H9 (cell line): ENCODE measurements around the gene STK38. TPM values are rescaled to one million over a fixed set of nuclear protein-coding genes. Genes with fewer than 3 reads are reported as not detected.

ENCODE experiments used
- DNase-seq: peaks from one replicate; pipeline ENCODE4 v3.0.0-alpha.2; 2017
- H2AFZ ChIP-seq: one replicate; pipeline ENCODE4 v1.6.1; 2013; ENCODE audit warnings: mild to moderate bottlenecking, low read length, control low read depth, moderate library complexity
- H2AK5ac ChIP-seq: 2 replicates; pipeline ENCODE4 v1.6.1; 2013; ENCODE audit warnings: low read length, control low read depth, mixed read lengths; ENCODE audit not compliant: insufficient read length
- H2BK120ac ChIP-seq: one replicate; pipeline ENCODE4 v1.6.1; 2013; ENCODE audit warnings: low read depth, mild to moderate bottlenecking, low read length, control low read depth, inconsistent platforms; ENCODE audit not compliant: poor library complexity, severe bottlenecking
- H2BK12ac ChIP-seq: 2 replicates; pipeline ENCODE4 v1.6.1; 2013; ENCODE audit warnings: low read length, control low read depth, mixed read lengths, low read depth; ENCODE audit not compliant: insufficient read length
- H2BK15ac ChIP-seq: 2 replicates; pipeline ENCODE4 v1.6.1; 2013; ENCODE audit warnings: low read depth, low read length, control low read depth
- H2BK20ac ChIP-seq: one replicate; pipeline ENCODE4 v1.6.1; 2013; ENCODE audit warnings: low read depth, mild to moderate bottlenecking, low read length, control low read depth, inconsistent platforms; ENCODE audit not compliant: poor library complexity, severe bottlenecking
- H2BK5ac ChIP-seq: 2 replicates; pipeline ENCODE4 v1.6.1; 2013; ENCODE audit warnings: low read length, control low read depth, mixed read lengths; ENCODE audit not compliant: insufficient read length
- H3K14ac ChIP-seq: 2 replicates; pipeline ENCODE4 v1.6.1; 2013; ENCODE audit warnings: low read length, control low read depth; ENCODE audit not compliant: insufficient read depth
- H3K18ac ChIP-seq: 2 replicates; pipeline ENCODE4 v1.6.1; 2013; ENCODE audit warnings: low read depth, mild to moderate bottlenecking, mixed read lengths, low read length, control low read depth; ENCODE audit not compliant: insufficient read length
- H3K23ac ChIP-seq: 2 replicates; pipeline ENCODE4 v1.6.1; 2013; ENCODE audit warnings: low read length, control low read depth, mixed read lengths, low read depth; ENCODE audit not compliant: insufficient read length
- H3K23me2 ChIP-seq: 2 replicates; pipeline ENCODE4 v1.6.1; 2013; ENCODE audit warnings: low read depth, mild to moderate bottlenecking, mixed read lengths, low read length, control low read depth; ENCODE audit not compliant: insufficient read length, poor library complexity, severe bottlenecking
- H3K27ac ChIP-seq: 2 replicates; pipeline ENCODE4 v1.5.1; 2013; ENCODE audit warnings: low read length, control low read depth, mixed read lengths, low read depth; ENCODE audit not compliant: insufficient read length
- H3K27me3 ChIP-seq: 2 replicates; pipeline ENCODE4 v1.6.1; 2013; ENCODE audit warnings: low read length, control low read depth, inconsistent platforms; ENCODE audit not compliant: insufficient read depth
- H3K4ac ChIP-seq: 2 replicates; pipeline ENCODE4 v1.6.1; 2013; ENCODE audit warnings: low read depth, mild to moderate bottlenecking, control low read depth, inconsistent platforms, low read length, moderate library complexity
- H3K4me1 ChIP-seq: 2 replicates; pipeline ENCODE4 v1.6.1; 2013; ENCODE audit warnings: low read length, control low read depth, inconsistent platforms; ENCODE audit not compliant: insufficient read depth
- H3K4me2 ChIP-seq: 2 replicates; pipeline ENCODE4 v1.6.1; 2013; ENCODE audit warnings: low read length, control low read depth, mixed read lengths; ENCODE audit not compliant: insufficient read length, insufficient read depth
- H3K56ac ChIP-seq: 2 replicates; pipeline ENCODE4 v1.6.1; 2013; ENCODE audit warnings: low read depth, mild to moderate bottlenecking, mixed read lengths, low read length, control low read depth; ENCODE audit not compliant: insufficient read length
- H3K79me1 ChIP-seq: 2 replicates; pipeline ENCODE4 v1.6.1; 2013; ENCODE audit warnings: low read depth, mild to moderate bottlenecking, moderate library complexity, low read length, control low read depth, inconsistent platforms; ENCODE audit not compliant: insufficient read depth, poor library complexity, severe bottlenecking
- H3K79me2 ChIP-seq: 2 replicates; pipeline ENCODE4 v1.6.1; 2013; ENCODE audit warnings: low read length, control low read depth, inconsistent platforms; ENCODE audit not compliant: insufficient read depth
- H3K9ac ChIP-seq: 2 replicates; pipeline ENCODE4 v1.6.1; 2013; ENCODE audit warnings: low read length, control low read depth, mixed read lengths; ENCODE audit not compliant: insufficient read length; ENCODE audit errors: extremely low read depth
- H3K9me3 ChIP-seq: one replicate; pipeline ENCODE4 v1.6.1; 2013; ENCODE audit warnings: low read depth, low read length, inconsistent platforms; ENCODE audit not compliant: control insufficient read depth
- H3T11ph ChIP-seq: one replicate; pipeline ENCODE4 v1.6.1; 2013; ENCODE audit warnings: mild to moderate bottlenecking, low read length, control low read depth, inconsistent platforms
- H4K20me1 ChIP-seq: one replicate; pipeline ENCODE4 v1.6.1; 2013; ENCODE audit not compliant: control insufficient read depth, insufficient read length, insufficient read depth
- H4K5ac ChIP-seq: 2 replicates; pipeline ENCODE4 v1.6.1; 2013; ENCODE audit warnings: low read depth, mild to moderate bottlenecking, mixed read lengths, low read length, control low read depth; ENCODE audit not compliant: insufficient read length
- H4K8ac ChIP-seq: replicated peaks from 2 replicates; pipeline ENCODE4 v1.6.1; 2013; ENCODE audit warnings: low read length, control low read depth, mixed read lengths, low read depth; ENCODE audit not compliant: insufficient read length
- H4K91ac ChIP-seq: 2 replicates; pipeline ENCODE4 v1.6.1; 2013; ENCODE audit warnings: low read depth, mild to moderate bottlenecking, moderate library complexity, mixed read lengths, low read length, control low read depth; ENCODE audit not compliant: insufficient read length
- H3K27ac Mint-ChIP-seq, 3 experiments: 2 replicates in 2 of 3; 3 replicates in 1 of 3; pipeline ENCODE4 v1.8.0; 2020 to 2021; ENCODE audit warnings: mixed read lengths in 3 of 3, mild to moderate bottlenecking in 1 of 3, moderate library complexity in 1 of 3
- H3K27me3 Mint-ChIP-seq: 2 replicates; pipeline ENCODE4 v1.8.0; 2021; ENCODE audit warnings: low read depth, mild to moderate bottlenecking, moderate library complexity, mixed read lengths
- H3K36me3 Mint-ChIP-seq, 3 experiments: 2 replicates in 2 of 3; 3 replicates in 1 of 3; pipeline ENCODE4 v1.8.0; 2020 to 2021; ENCODE audit warnings: low read depth in 3 of 3, mixed read lengths in 3 of 3; ENCODE audit not compliant: insufficient read depth in 1 of 3
- H3K4me1 Mint-ChIP-seq, 2 experiments: 2 replicates each; pipeline ENCODE4 v1.8.0; 2020; ENCODE audit warnings: mixed read lengths in 2 of 2
- H3K4me3 Mint-ChIP-seq, 2 experiments: 2 replicates in 1 of 2; 3 replicates in 1 of 2; pipeline ENCODE4 v1.8.0; 2020 to 2021; ENCODE audit warnings: mild to moderate bottlenecking in 2 of 2, mixed read lengths in 2 of 2, moderate library complexity in 1 of 2
- H3K9me3 Mint-ChIP-seq, 2 experiments: 2 replicates in 1 of 2; 3 replicates in 1 of 2; pipeline ENCODE4 v1.8.0; 2020; ENCODE audit warnings: mild to moderate bottlenecking in 2 of 2, mixed read lengths in 2 of 2, moderate library complexity in 1 of 2
- WGBS: extraction: QIAGEN DNeasy Blood & Tissue Kit; methylation state at CpG from one replicate; pipeline ENCODE4 v1.1.7; 2013; ENCODE audit warnings: missing lambda C conversion rate, low lambda C conversion rate, mixed read lengths; ENCODE audit not compliant: insufficient read length; ENCODE audit errors: extremely low coverage; 5-methylcytosine and 5-hydroxymethylcytosine counted together
- total RNA-seq: library from RNA; stranded (reverse); gene quantifications from 2 replicates; pipeline ENCODE4 v1.2.1, GENCODE V29; 2021
- TF ChIP-seq, protein P1 (sequence below): fragments of 200-600 bp; sonication (generic); conservative IDR thresholded peaks from 3 replicates; pipeline ENCODE4 v1.8.0; 2021; ENCODE audit warnings: antibody characterized with exemption, mild to moderate bottlenecking

Gene STK38
- total RNA-seq, 1 experiment from 2014 or later, result 17.5 TPM

DNA sequence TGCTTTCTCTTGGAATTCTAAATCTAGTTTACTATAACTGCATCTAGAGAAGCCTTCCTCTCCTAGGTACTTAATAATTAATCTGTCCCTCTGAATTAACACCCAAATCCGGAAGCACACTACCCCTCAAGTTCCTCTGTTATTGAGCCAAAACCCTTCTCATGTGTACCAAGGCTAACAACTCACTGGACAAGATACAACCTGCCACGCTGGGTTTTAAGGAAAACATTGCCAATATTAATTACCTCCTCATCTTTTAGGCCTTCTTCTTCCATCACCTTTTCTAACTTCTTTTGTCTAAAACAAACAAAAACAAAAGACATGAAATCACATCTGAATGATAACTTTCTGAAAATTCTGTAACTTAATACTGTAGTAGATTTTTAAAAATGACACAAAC, 21.9 kb downstream of the STK38 start:
- no peaks in the 10 kb centered on the region for H3K23me2 ChIP-seq
- no peak overlapping the region for H3K27ac ChIP-seq
- no peak overlapping the region for H4K91ac ChIP-seq
- H2BK12ac ChIP-seq, result no peak overlapping the region
- no peaks in the 10 kb centered on the region for H3K9me3 ChIP-seq
- no peak overlapping the region for H2BK20ac ChIP-seq
- no peak overlapping the region for H3K23ac ChIP-seq
- no peak overlapping the region for H2AFZ ChIP-seq
- Mint-ChIP-seq H3K4me1 (no peaks in the 10 kb centered on the region), H3K4me3 (no peak overlapping the region), H3K27me3 (no peaks in the 10 kb centered on the region), H3K36me3 (peaks cover 5 to 57% (median 50%) of the 10 kb centered on the region in 3 experiments; a peak in 5 of 7 replicates), H3K27ac (no peak overlapping the region), H3K9me3 (no peaks in the 10 kb centered on the region)
- no peak for DNase-seq
- H3K56ac ChIP-seq, result no peak overlapping the region
- no peaks in the 10 kb centered on the region for H4K20me1 ChIP-seq
- no peak overlapping the region for H2BK5ac ChIP-seq
- H2BK120ac ChIP-seq, result no peak overlapping the region
- no peak overlapping the region for H3K4ac ChIP-seq
- no peak overlapping the region for H4K8ac ChIP-seq
- H3K79me2 ChIP-seq, result no peaks in the 10 kb centered on the region
- H2BK15ac ChIP-seq, result no peak overlapping the region
- H4K5ac ChIP-seq, result no peak overlapping the region
- H3K4me2 ChIP-seq, result no peak overlapping the region
- H3K18ac ChIP-seq, result no peak overlapping the region
- no peaks in the 10 kb centered on the region for H3K4me1 ChIP-seq
- H3K27me3 ChIP-seq, result no peaks in the 10 kb centered on the region
- no peak overlapping the region for H3K14ac ChIP-seq
- H2AK5ac ChIP-seq, result no peak overlapping the region
- no peak overlapping the region for H3K9ac ChIP-seq
- no peak overlapping the region for H3T11ph ChIP-seq
- no CpG with 5 or more reads among the region's 2 CpGs for WGBS
- no peaks in the 10 kb centered on the region for H3K79me1 ChIP-seq
- TF ChIP-seq, protein P1, sequence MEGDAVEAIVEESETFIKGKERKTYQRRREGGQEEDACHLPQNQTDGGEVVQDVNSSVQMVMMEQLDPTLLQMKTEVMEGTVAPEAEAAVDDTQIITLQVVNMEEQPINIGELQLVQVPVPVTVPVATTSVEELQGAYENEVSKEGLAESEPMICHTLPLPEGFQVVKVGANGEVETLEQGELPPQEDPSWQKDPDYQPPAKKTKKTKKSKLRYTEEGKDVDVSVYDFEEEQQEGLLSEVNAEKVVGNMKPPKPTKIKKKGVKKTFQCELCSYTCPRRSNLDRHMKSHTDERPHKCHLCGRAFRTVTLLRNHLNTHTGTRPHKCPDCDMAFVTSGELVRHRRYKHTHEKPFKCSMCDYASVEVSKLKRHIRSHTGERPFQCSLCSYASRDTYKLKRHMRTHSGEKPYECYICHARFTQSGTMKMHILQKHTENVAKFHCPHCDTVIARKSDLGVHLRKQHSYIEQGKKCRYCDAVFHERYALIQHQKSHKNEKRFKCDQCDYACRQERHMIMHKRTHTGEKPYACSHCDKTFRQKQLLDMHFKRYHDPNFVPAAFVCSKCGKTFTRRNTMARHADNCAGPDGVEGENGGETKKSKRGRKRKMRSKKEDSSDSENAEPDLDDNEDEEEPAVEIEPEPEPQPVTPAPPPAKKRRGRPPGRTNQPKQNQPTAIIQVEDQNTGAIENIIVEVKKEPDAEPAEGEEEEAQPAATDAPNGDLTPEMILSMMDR, result no peak
